Trophoblast cell (in vitro differentiated cells and primary cell): ENCODE measurements around the gene RAD23B.
"Not testable (repeated sequence)": the region's sequence is repeated elsewhere in the genome, so short reads cannot be mapped to it uniquely, and the experiment has no call there.

Experiments
- DNase-seq, 2 donors: peaks; one replicate each; pipeline ENCODE4 v3.0.0-alpha.2; 2016
- H2AFZ ChIP-seq: 2 replicates; pipeline ENCODE4 v1.6.1; 2013; ENCODE audit warnings: low read length, moderate library complexity, mild to moderate bottlenecking; ENCODE audit not compliant: insufficient read depth, poor library complexity
- H2AK5ac ChIP-seq: 2 replicates; pipeline ENCODE4 v1.6.1; 2013; ENCODE audit warnings: mild to moderate bottlenecking, low read length
- H2BK120ac ChIP-seq: 2 replicates; pipeline ENCODE4 v1.6.1; 2013; ENCODE audit warnings: low read length, mild to moderate bottlenecking, moderate library complexity; ENCODE audit not compliant: insufficient read depth, poor library complexity
- H2BK12ac ChIP-seq: 2 replicates; pipeline ENCODE4 v1.6.1; 2013; ENCODE audit warnings: mild to moderate bottlenecking, low read length, moderate library complexity
- H2BK5ac ChIP-seq: 2 replicates; pipeline ENCODE4 v1.6.1; 2013; ENCODE audit warnings: low read length, low read depth, moderate library complexity, mild to moderate bottlenecking; ENCODE audit not compliant: poor library complexity
- H3K14ac ChIP-seq: 2 replicates; pipeline ENCODE4 v1.6.1; 2013; ENCODE audit warnings: mild to moderate bottlenecking, low read length
- H3K18ac ChIP-seq: 2 replicates; pipeline ENCODE4 v1.6.1; 2013; ENCODE audit warnings: mild to moderate bottlenecking, low read length
- H3K23ac ChIP-seq: 2 replicates; pipeline ENCODE4 v1.6.1; 2013; ENCODE audit warnings: low read length
- H3K27ac ChIP-seq: 2 replicates; pipeline ENCODE4 v1.5.1; 2013; ENCODE audit warnings: low read depth, mild to moderate bottlenecking, inconsistent platforms, low read length, moderate library complexity
- H3K27me3 ChIP-seq: 2 replicates; pipeline ENCODE4 v1.6.1; 2013; ENCODE audit warnings: inconsistent platforms, mild to moderate bottlenecking, low read length, moderate library complexity; ENCODE audit not compliant: insufficient read depth
- H3K36me3 ChIP-seq, 2 experiments: 1 replicate in 1 of 2; 2 replicates in 1 of 2; pipeline ENCODE4 v1.6.1; 2013; ENCODE audit warnings: low read length in 2 of 2, mild to moderate bottlenecking in 2 of 2, moderate library complexity in 1 of 2; ENCODE audit not compliant: insufficient read depth in 2 of 2, control insufficient read depth in 1 of 2
- H3K4ac ChIP-seq: 2 replicates; pipeline ENCODE4 v1.6.1; 2013; ENCODE audit warnings: low read depth, mild to moderate bottlenecking, low read length, moderate library complexity
- H3K4me1 ChIP-seq, 2 experiments: 1 replicate in 1 of 2; 2 replicates in 1 of 2; pipeline ENCODE4 v1.6.1; 2013; ENCODE audit warnings: low read length in 2 of 2, mild to moderate bottlenecking in 2 of 2, moderate library complexity in 1 of 2; ENCODE audit not compliant: insufficient read depth in 2 of 2, control insufficient read depth in 1 of 2
- H3K4me2 ChIP-seq: 2 replicates; pipeline ENCODE4 v1.6.1; 2013; ENCODE audit warnings: inconsistent platforms, mild to moderate bottlenecking, low read length, moderate library complexity
- H3K4me3 ChIP-seq: 2 replicates; pipeline ENCODE4 v1.5.1; 2013; ENCODE audit warnings: mild to moderate bottlenecking, low read depth, low read length, inconsistent platforms
- H3K79me1 ChIP-seq: one replicate; pipeline ENCODE4 v1.6.1; 2013; ENCODE audit warnings: low read length
- H3K79me2 ChIP-seq: 2 replicates; pipeline ENCODE4 v1.6.1; 2013; ENCODE audit warnings: low read length, mild to moderate bottlenecking; ENCODE audit not compliant: control insufficient read depth, insufficient read depth, poor library complexity
- H3K9ac ChIP-seq: 2 replicates; pipeline ENCODE4 v1.6.1; 2013; ENCODE audit warnings: mild to moderate bottlenecking, low read length
- H3K9me3 ChIP-seq: 2 replicates; pipeline ENCODE4 v1.6.1; 2013; ENCODE audit warnings: low read depth, mild to moderate bottlenecking, control low read depth, inconsistent platforms, low read length; ENCODE audit not compliant: insufficient read depth
- H4K12ac ChIP-seq: 2 replicates; pipeline ENCODE4 v1.6.1; 2013; ENCODE audit warnings: low read depth, mild to moderate bottlenecking, low read length, moderate library complexity
- H4K8ac ChIP-seq: 2 replicates; pipeline ENCODE4 v1.6.1; 2013; ENCODE audit warnings: low read depth, mild to moderate bottlenecking, low read length, moderate library complexity
- H4K91ac ChIP-seq: one replicate; pipeline ENCODE4 v1.6.1; 2013; ENCODE audit warnings: low read depth, mild to moderate bottlenecking, low read length, moderate library complexity
- WGBS: extraction: QIAGEN DNeasy Blood & Tissue Kit; methylation state at CpG from one replicate; pipeline ENCODE4 v1.1.7; 2013; ENCODE audit warnings: missing lambda C conversion rate; ENCODE audit not compliant: insufficient read length, insufficient coverage; ENCODE audit errors: extremely low coverage; 5-methylcytosine and 5-hydroxymethylcytosine counted together

The RAD23B gene

DNA sequence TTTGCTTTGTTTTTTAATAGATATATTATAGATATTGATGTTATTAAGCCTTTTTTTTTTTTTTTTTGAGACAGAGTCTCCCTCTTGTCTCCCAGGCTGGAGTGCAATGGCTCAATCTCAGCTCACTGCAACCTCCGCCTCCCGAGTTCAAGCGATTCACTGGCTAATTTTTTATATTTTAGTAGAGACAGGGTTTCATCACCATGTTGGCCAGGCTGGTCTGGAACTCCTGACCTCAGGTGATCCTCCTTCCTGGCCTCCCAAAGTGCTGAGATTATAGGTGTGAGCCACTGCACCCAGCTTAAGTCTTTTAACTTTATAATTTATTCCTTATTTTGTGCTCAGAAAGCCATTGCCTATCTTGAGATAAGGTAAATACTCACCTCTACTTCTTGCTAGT is 24.2 kb upstream of the RAD23B start:
- H3K9me3 ChIP-seq: no peaks in the 10 kb centered on the region
- H3K79me1 ChIP-seq: peaks cover 5% of the 10 kb centered on the region
- H3K18ac ChIP-seq: no peak overlapping the region
- no peak overlapping the region for H4K12ac ChIP-seq
- no peak overlapping the region for H3K4me3 ChIP-seq
- no peak overlapping the region for H4K8ac ChIP-seq
- H2BK12ac ChIP-seq: no peak overlapping the region
- H3K14ac ChIP-seq: no peak overlapping the region
- no peak overlapping the region for H3K4me2 ChIP-seq
- peaks cover 3 to 13% of the 10 kb centered on the region in 2 experiments for H3K4me1 ChIP-seq
- H3K9ac ChIP-seq: no peak overlapping the region
- H2BK120ac ChIP-seq: no peak overlapping the region
- DNase-seq: no peak
- no peak overlapping the region for H2AK5ac ChIP-seq
- H2BK5ac ChIP-seq: no peak overlapping the region
- H3K79me2 ChIP-seq: no peaks in the 10 kb centered on the region
- no peak overlapping the region for H3K4ac ChIP-seq
- no peaks in the 10 kb centered on the region for H3K36me3 ChIP-seq
- H3K23ac ChIP-seq: no peak overlapping the region
- H3K27ac ChIP-seq: no peak overlapping the region
- no peak overlapping the region for H4K91ac ChIP-seq
- H3K27me3 ChIP-seq: no peaks in the 10 kb centered on the region
- no peak overlapping the region for H2AFZ ChIP-seq
- WGBS: no CpG with 5 or more reads among the region's 3 CpGs

- WGBS: no CpG with 5 or more reads among the region's 13 CpGs
- not testable (repeated sequence) for H4K12ac ChIP-seq, H3K79me1 ChIP-seq, H3K9me3 ChIP-seq, H3K4ac ChIP-seq, H2BK5ac ChIP-seq, H2AFZ ChIP-seq, H3K23ac ChIP-seq, H2AK5ac ChIP-seq, H3K4me2 ChIP-seq, H3K18ac ChIP-seq, H3K4me3 ChIP-seq, H3K36me3 ChIP-seq, H3K27me3 ChIP-seq, H3K79me2 ChIP-seq, H4K8ac ChIP-seq, DNase-seq, H3K9ac ChIP-seq
- Histone ChIP-seq H2BK120ac (peak overlapping the region; percentile 33), H3K14ac (peak overlapping the region; percentile 44), H3K4me1 (peaks cover 3 to 13% of the 10 kb centered on the region in 2 experiments), H3K27ac (peak overlapping the region; percentile 41), H2BK12ac (peak overlapping the region; percentile 71), H4K91ac (peak overlapping the region; percentile 68)
Measured at GRCh38 chr9:107259751-107260313, 23.2 kb upstream of the RAD23B start.

GRCh38 chr9:107260437-107261081 is 22.5 kb upstream of the RAD23B start:
- Histone ChIP-seq H3K4me3 (no peak overlapping the region), H4K12ac (no peak overlapping the region), H3K4me1 (peaks cover 3 to 13% of the 10 kb centered on the region in 2 experiments), H3K79me1 (peaks cover 2% of the 10 kb centered on the region), H2BK5ac (peak overlapping the region; percentile 58), H3K14ac (peak overlapping the region; percentile 24), H3K18ac (no peak overlapping the region), H2AK5ac (no peak overlapping the region), H3K4ac (no peak overlapping the region), H4K8ac (no peak overlapping the region), H3K27me3 (no peaks in the 10 kb centered on the region), H3K36me3 (no peaks in the 10 kb centered on the region), H3K9me3 (no peaks in the 10 kb centered on the region), H3K27ac (peak overlapping the region; percentile 82), H3K23ac (no peak overlapping the region), H3K79me2 (no peaks in the 10 kb centered on the region), H3K4me2 (peak overlapping the region; percentile 1), H2BK12ac (peak overlapping the region; percentile 17), H2BK120ac (no peak overlapping the region), H2AFZ (no peak overlapping the region), H3K9ac (no peak overlapping the region), H4K91ac (peak overlapping the region; percentile 13)
- no CpG with 5 or more reads among the region's 4 CpGs for WGBS
- peak; percentile 78 to 85 for DNase-seq

GRCh38 chr9:107261106-107261505 is 22.0 kb upstream of the RAD23B start:
- peak in 1 of 2 donors; percentile 26 for DNase-seq
- Histone ChIP-seq H3K9ac (no peak overlapping the region), H3K36me3 (no peaks in the 10 kb centered on the region), H3K4me1 (peaks cover 3 to 13% of the 10 kb centered on the region in 2 experiments), H2AK5ac (no peak overlapping the region), H3K27ac (no peak overlapping the region), H3K4me3 (no peak overlapping the region), H3K14ac (peak overlapping the region; percentile 15), H2BK120ac (peak overlapping the region; percentile 2), H2BK12ac (peak overlapping the region; percentile 29), H3K18ac (no peak overlapping the region), H4K91ac (no peak overlapping the region), H2BK5ac (no peak overlapping the region), H3K79me1 (peaks cover 2% of the 10 kb centered on the region), H3K4me2 (no peak overlapping the region), H3K4ac (no peak overlapping the region), H3K27me3 (no peaks in the 10 kb centered on the region), H3K9me3 (no peaks in the 10 kb centered on the region), H4K8ac (no peak overlapping the region), H3K23ac (no peak overlapping the region), H2AFZ (no peak overlapping the region), H4K12ac (no peak overlapping the region), H3K79me2 (no peaks in the 10 kb centered on the region)
- WGBS: no CpG with 5 or more reads among the region's 5 CpGs
